ENCODE measurements around the gene CSF2RB.

Gene CSF2RB

DNA sequence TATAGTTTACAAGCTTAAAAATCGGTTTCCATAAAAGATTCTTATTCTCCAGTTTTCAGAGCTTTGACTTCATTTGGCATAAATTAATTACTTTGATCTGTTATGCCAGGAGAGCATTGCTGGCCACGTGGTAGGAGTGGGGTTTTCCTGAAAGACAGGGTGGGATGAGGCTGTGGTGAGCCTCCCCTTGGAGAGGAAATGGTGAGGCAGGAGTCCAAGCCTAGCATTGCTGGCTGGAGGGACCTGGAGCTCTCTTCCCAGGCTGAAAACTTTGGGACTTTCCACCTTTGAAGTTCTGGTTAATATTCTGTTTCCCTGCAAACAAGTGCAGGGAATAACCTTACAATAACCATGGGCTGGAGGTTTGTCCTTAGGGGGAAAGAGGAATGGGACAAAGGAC, 21.1 kb upstream of the CSF2RB start:
- DNase-seq: no peak

- no peak for DNase-seq
Measured at GRCh38 chr22:36893262-36893661, 20.2 kb upstream of the CSF2RB start.

DNA sequence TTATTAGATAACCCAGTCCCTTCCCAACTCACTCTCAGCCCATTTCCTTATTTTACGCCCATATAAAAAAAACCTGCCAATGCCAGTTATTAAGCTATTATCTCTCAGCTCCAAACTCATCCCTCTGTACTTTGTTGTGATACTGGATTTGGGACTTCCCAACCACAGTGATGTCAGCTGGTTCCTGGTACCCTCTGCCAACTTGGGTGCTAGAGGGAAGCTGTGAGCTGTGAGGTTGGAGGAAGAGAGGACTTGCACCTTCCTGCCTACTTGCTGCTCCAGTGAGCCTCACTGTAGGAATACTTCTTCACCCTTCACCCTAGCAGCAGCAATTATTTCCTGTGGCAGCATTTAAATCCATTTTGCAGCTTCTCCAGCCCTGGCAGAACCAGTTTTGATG, 19.2 kb upstream of the CSF2RB start:
- no peak for DNase-seq

- DNase-seq: no peak
Measured at GRCh38 chr22:36897611-36898010, 15.8 kb upstream of the CSF2RB start.

DNA sequence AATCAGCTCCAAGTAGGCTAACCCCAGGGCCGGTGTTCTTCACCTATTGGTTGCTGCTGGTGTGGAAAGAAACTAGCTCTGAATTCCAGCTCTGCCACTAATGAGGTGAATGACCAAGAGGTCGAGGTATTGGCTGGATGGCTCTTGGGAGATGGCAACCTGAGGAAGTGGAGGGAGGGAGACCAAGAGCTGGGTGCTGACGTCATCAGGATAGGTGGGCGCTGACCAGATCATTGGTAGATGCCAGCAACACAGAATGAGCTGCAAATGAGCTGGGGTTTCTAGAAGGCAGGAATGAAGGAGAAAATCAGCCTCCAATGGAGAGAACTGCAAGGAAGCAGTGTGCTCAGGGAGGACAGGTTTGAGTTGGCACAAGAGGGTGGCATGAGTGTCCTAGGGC, 14.7 kb upstream of the CSF2RB start:
- no peak for DNase-seq

- no peak for DNase-seq
Measured at GRCh38 chr22:36899498-36899897, 13.9 kb upstream of the CSF2RB start.

DNA sequence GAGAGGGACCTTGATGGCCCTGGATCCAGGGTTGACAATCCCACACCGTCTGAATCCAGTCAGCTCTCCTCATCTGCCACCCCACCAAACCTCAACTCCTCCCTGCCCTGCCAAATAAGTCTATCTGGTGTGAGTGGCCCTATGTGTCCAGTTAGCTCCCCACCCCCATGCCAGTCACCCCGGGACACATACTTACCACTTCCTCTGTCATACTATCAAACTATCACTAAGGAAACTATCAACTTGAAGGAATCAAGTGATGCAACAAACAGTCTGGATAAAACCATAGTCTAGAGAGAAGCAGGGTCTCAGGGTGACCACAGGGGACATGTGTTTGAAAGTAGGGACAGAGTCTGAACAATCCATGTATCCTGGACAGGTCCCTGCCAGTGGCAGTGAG, 13.2 kb upstream of the CSF2RB start:
- no peak for DNase-seq

DNA sequence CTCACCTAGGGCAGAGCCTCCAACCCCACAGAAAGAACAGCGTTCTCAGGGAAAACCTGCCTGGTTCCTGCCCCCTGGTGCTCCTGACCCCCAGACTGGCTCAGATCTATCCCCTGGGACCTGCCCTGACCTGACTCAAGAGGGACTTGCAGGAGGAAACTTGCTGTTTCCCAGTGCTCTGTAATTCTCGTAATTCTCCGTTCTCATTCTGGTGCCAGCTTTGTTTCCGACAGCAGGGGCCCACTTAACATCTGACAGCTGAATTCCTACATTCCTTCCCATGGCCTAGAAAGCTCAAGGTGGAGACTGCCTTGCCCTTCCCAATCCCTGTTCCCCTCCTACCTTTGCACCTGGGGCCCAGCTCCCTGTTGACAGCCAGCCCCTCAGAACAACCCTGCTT, 12.5 kb upstream of the CSF2RB start:
- DNase-seq: no peak

DNA sequence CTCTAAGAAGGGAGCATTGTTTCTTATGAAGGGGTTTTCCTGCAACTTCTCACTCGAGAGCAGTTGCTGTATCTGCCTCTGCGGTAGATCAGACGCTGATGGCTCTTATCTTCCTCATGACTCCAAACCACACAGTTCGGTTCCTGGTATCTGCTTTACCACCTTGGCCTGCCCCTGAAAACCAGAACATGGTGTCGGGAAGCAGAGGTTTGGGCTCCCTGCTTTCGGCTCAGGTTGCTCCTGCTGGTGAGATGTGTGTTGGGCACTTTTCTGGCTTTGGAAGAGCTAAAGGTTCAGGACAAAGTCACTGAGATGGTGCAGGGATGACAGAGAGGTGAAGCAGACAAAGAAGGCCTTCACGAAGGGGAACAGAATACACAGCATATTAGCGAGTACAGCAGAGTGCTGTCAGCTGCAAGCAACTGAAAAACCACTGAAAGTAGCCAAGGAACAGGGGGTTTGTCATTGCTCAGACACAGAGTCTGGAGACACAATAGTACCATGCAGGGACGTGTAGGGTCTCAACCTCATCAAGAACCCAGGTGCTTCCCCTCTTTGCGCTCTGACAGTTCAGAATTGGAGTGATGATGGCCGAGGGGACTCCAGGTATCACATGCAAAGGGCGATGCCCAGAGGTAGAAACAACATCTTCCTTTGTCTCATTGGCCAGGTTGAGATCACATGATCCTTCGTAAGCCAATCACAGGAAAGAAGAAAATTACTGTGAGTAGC, 11.9 kb upstream of the CSF2RB start:
- DNase-seq: no peak

DNA sequence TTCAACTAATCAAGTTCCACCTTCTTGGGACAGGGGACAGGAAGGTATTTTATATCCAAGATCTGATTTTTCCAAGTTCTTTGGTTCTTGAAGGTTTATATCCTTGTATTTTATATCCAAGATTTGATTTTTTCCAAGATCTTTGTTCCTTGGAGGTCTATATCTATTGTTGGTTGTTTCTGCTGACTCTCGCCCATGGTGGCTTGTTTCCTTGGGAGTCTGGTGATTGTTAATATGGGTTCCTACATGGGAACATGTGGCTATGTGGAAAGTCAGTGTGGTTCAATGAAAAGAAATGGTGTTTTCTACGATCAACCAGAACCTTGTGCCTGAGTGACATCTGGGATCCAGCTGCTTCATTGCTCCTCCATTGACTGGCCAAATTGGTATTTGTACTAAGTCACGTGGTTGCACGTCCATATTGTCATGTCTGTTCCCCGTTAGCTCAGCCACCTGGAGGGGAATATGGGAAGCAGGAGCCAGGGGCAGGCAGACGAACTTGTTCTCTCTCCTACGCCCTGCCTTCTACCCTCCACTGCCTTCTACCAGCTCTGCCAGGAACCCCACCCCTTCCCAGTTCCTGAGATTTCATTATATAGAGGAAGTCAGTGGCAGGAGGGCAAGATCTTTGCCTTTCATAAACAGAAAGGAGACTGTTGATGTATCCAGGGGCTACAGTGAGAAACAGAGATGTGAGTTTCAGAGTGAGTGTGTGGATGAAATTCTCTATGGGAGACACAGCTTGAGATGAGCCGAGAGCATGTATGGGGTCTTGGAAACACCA, 11.1 kb upstream of the CSF2RB start:
- DNase-seq: no peak

DNA sequence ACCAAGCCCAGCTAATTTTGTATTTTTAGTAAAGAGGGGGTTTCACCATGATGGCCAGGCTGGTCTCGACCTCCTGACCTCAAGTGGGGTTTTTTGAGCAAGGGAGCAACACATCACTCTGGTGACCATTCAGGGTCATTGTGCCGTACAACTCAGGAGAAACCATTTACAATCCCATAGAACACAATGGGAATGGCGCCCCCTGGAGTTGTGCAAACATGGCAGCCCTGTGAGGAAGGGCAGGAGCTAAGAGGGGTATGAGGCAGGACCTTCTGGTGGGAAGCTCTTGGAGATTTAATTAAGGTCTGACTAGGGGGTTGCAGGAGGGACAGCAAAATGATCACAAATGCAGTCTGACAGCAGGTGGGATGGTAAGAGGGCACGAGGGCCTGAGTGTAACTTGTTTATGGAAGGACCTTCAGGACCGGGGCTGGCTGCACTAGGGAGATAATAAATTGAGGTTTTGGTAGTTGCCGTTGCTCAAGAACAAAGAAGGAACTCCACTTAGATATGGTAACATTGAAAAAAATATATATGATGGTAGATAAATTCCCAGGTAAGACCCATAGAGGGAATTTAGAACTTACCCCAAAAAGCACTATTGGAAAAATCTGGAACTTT, 9.1 kb upstream of the CSF2RB start:
- no peak for DNase-seq

DNA sequence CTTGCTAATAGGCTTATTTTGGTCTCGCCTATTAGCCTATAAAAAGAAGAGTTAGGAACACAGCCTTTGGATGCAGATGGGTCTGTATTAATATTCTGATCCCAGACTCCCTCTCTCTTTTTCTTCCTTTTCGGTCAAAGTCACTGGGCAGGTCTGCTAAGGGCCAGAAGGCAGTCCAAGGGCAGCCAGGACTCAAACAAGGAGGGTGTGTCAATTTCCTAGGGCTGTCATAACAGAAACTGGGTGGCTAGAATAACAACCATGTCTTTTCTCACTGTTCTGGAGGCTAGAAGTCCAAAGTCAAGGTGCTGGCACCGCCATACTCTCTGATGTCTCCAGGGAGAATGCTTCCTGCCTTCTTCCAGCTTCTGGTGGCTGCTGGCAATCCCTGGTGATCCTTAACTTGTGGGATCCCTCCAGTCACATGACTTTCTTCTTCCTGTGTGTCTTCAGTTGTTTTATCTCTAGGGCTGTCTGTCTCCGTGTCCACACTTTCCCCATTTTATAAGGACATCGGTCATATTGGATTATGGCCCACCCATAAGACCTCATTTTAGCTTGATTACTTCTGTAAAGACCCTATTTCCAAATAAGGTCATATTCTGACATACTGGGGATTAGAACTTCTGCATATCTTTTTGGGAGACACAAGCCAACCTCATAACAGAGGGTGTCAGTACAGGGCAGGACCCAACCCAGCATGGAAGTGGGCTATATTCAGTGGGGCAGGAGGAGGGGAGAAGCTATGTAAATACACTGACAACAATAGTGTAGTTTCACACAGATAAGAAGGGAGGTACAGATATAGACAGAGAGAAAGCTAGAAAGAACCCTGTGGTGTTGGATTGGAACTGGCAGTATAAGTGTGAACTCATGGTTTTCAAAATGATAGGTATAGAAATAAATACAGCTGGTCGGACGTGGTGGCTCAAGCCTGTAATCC, 5.9 kb upstream of the CSF2RB start:
- no peak for DNase-seq

DNA sequence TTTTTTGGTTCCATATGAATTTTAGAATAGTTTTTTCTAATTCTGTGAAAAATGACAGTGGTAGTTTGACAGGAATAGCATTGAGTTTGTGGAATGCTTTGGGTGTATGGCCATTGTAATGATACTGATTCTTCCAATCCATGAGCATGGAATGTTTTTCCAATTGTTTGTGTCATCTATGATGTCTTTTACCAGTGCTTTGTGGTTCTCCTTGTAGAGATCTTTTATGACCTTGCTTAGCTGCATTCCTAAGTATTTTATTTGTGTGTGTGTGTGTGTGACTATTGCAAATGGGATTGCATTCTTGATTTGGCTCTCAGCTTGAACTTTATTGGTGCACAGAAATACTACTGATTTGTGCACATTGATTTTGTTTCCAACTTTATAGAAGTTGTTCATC, 3.0 kb upstream of the CSF2RB start:
- DNase-seq: no peak

GRCh38 chr22:36911887-36912661, 1.4 kb upstream of the CSF2RB start:
- DNase-seq: no peak

GRCh38 chr22:36912694-36913426, 568 bp upstream of the CSF2RB start:
- DNase-seq: no peak

GRCh38 chr22:36914390-36914752, 943 bp downstream of the CSF2RB start:
- DNase-seq: no peak

- DNase-seq: no peak
Measured at GRCh38 chr22:36916034-36916433, 2.6 kb downstream of the CSF2RB start.

- DNase-seq: no peak
Measured at GRCh38 chr22:36918586-36919284, 5.3 kb downstream of the CSF2RB start.

GRCh38 chr22:36921309-36922104, 8.1 kb downstream of the CSF2RB start:
- DNase-seq: no peak

DNA sequence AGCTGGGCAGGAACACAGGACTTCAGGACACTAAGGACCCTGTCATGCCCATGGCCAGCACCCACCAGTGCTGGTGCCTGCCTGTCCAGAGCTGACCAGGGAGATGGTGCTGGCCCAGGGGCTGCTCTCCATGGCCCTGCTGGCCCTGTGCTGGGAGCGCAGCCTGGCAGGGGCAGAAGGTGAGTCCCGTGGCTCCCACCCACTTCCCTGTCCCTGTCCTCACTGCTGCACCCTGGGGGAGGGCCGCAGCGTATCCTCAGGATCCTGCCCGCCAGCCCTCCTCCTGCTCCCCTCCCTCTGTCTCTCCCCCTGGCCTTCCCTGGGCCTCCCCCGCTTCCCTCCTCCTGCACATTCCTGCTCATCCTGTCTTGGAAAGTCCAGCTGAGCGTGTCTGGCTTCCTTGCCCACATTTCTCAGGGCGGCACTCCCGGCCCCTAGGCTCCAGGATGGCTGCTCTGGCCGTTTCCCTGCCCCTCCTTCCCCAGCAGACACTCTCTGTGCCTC, 8.7 kb downstream of the CSF2RB start:
- DNase-seq: no peak
